Measurements from ENCODE around the gene CD7.

The CD7 gene

GRCh38 chr17:82304826-82305726 lies 12.3 kb downstream of the CD7 start:
- WGBS = 87% methylated on average over 23 of the region's 23 CpGs
- Histone ChIP-seq H3K27ac (ENCODE audit: low read depth, low read length) (no peak overlapping the region), H3K4me1 (ENCODE audit: insufficient read depth, low read length) (no peaks in the 10 kb centered on the region), H3K4me3 (ENCODE audit: low read length) (no peak overlapping the region), H3K9me3 (ENCODE audit: insufficient read depth, low read depth, low read length) (no peaks in the 10 kb centered on the region), H3K36me3 (ENCODE audit: insufficient read depth, low read length) (no peaks in the 10 kb centered on the region), H3K27me3 (ENCODE audit: insufficient read depth, low read length) (no peaks in the 10 kb centered on the region), H3K9ac (ENCODE audit: low read depth, low read length) (no peak overlapping the region)

GRCh38 chr17:82303944-82304808 lies 13.2 kb downstream of the CD7 start:
- no peaks in the 10 kb centered on the region for H3K4me1 ChIP-seq (ENCODE audit: insufficient read depth, low read length)
- WGBS = 80% methylated on average over 26 of the region's 26 CpGs
- H3K27me3 ChIP-seq (ENCODE audit: insufficient read depth, low read length) = no peaks in the 10 kb centered on the region
- no peaks in the 10 kb centered on the region for H3K36me3 ChIP-seq (ENCODE audit: insufficient read depth, low read length)
- no peak overlapping the region for H3K27ac ChIP-seq (ENCODE audit: low read depth, low read length)
- no peaks in the 10 kb centered on the region for H3K9me3 ChIP-seq (ENCODE audit: insufficient read depth, low read depth, low read length)
- no peak overlapping the region for H3K9ac ChIP-seq (ENCODE audit: low read depth, low read length)
- no peak overlapping the region for H3K4me3 ChIP-seq (ENCODE audit: low read length)

DNA sequence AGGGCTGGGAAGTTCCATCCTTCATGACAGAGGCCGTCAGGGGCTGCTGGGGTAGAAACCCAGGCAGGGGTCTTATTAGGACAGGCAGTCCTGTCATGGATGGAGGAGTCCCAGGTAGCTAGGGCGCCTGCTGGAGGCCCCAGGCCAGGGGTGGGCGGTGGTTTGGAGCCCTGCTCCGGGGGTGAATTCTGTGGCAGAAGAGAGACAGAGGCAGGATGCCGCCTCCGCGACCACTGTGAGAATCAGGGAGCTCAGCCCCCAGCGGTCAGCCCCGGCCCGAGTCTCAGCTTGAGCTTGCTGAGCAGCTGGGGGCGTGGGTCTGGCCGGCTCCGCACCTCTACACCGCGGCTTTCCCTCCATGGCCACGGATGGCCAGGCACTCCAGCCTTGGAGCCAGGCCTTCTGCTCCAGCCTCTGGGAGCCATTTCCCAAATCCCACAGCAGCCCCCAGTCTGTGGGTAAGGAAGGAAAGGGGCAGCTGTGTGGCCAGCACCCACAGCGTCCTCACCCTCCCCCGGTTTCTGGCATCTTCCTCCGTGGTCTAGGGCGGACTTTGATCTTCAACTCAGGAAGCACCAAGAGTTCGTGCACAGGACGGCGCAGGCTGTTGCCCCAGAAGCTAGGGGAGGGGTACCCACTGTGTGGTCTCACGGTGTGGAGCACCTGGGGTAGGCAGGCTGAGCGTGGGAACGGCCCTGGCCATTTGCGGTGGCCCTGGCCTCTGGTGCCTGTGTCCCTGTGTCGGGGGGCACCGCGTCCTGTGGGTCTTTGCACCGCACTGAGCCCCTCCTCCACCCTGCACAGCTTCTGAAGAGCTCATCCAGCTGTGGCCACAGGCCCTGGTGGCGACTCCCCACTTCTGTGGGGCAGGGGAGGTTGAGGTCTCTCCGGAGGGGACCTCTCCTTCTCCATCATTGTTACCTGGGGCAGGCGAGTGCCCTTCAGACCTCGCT lies 14.1 kb downstream of the CD7 start:
- Histone ChIP-seq H3K36me3 (ENCODE audit: insufficient read depth, low read length) (no peaks in the 10 kb centered on the region), H3K4me1 (ENCODE audit: insufficient read depth, low read length) (no peaks in the 10 kb centered on the region), H3K4me3 (ENCODE audit: low read length) (no peak overlapping the region), H3K9me3 (ENCODE audit: insufficient read depth, low read depth, low read length) (no peaks in the 10 kb centered on the region), H3K27me3 (ENCODE audit: insufficient read depth, low read length) (no peaks in the 10 kb centered on the region), H3K9ac (ENCODE audit: low read depth, low read length) (no peak overlapping the region), H3K27ac (ENCODE audit: low read depth, low read length) (no peak overlapping the region)
- 89% methylated on average over 35 of the region's 35 CpGs for WGBS

DNA sequence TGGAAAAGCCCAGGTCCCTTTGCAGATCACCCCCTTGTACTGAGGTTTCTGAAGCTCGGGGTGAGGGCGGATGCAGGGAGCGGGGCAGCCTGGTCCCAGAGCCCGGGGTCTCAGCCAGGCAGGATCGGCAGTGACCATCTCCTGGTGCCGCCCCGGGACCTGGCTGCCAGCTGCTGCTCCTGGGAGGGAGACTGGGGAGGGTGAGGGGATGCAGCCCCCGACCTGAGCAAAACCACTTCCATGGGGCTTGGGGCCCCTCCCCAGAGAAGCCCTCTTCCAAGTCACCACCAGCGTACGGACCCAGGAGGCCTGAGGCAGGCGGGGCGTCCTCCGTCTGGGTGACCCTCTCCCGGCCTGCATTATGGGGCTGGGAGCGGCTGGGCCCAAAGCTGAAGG lies 14.8 kb downstream of the CD7 start:
- no peaks in the 10 kb centered on the region for H3K4me1 ChIP-seq (ENCODE audit: insufficient read depth, low read length)

GRCh38 chr17:82301916-82302567 lies 15.4 kb downstream of the CD7 start:
- H3K9ac ChIP-seq (ENCODE audit: low read depth, low read length) = no peak overlapping the region
- WGBS = 88% methylated on average over 23 of the region's 23 CpGs
- H3K4me1 ChIP-seq (ENCODE audit: insufficient read depth, low read length) = no peaks in the 10 kb centered on the region

More for the DNA sequence above, 14.8 kb downstream of the CD7 start:
- Histone ChIP-seq H3K27me3 (ENCODE audit: insufficient read depth, low read length) (0 out of 2 replicates have a peak, but pooled peaks cover 1% of the 10 kb centered on the region), H3K36me3 (ENCODE audit: insufficient read depth, low read length) (no peaks in the 10 kb centered on the region), H3K4me3 (ENCODE audit: low read length) (no peak overlapping the region), H3K9me3 (ENCODE audit: insufficient read depth, low read depth, low read length) (no peaks in the 10 kb centered on the region), H3K27ac (ENCODE audit: low read depth, low read length) (no peak overlapping the region), H3K9ac (ENCODE audit: low read depth, low read length) (no peak overlapping the region)
- 94% methylated on average over 15 of the region's 15 CpGs for WGBS

GRCh38 chr17:82301300-82301915 lies 16.0 kb downstream of the CD7 start:
- Histone ChIP-seq H3K36me3 (ENCODE audit: insufficient read depth, low read length) (no peaks in the 10 kb centered on the region), H3K27me3 (ENCODE audit: insufficient read depth, low read length) (peaks cover 7% of the 10 kb centered on the region; the same call in 1 of the 2 replicates), H3K27ac (ENCODE audit: low read depth, low read length) (no peak overlapping the region), H3K4me1 (ENCODE audit: insufficient read depth, low read length) (no peaks in the 10 kb centered on the region), H3K9me3 (ENCODE audit: insufficient read depth, low read depth, low read length) (no peaks in the 10 kb centered on the region), H3K9ac (ENCODE audit: low read depth, low read length) (no peak overlapping the region), H3K4me3 (ENCODE audit: low read length) (no peak overlapping the region)
- WGBS = 90% methylated on average over 12 of the region's 12 CpGs

More at GRCh38 chr17:82301916-82302567, 15.4 kb downstream of the CD7 start:
- no peaks in the 10 kb centered on the region for H3K9me3 ChIP-seq (ENCODE audit: insufficient read depth, low read depth, low read length)
- H3K4me3 ChIP-seq (ENCODE audit: low read length) = no peak overlapping the region
- no peaks in the 10 kb centered on the region for H3K36me3 ChIP-seq (ENCODE audit: insufficient read depth, low read length)
- H3K27me3 ChIP-seq (ENCODE audit: insufficient read depth, low read length) = peaks cover 6% of the 10 kb centered on the region; the same call in 1 of the 2 replicates
- H3K27ac ChIP-seq (ENCODE audit: low read depth, low read length) = no peak overlapping the region

DNA sequence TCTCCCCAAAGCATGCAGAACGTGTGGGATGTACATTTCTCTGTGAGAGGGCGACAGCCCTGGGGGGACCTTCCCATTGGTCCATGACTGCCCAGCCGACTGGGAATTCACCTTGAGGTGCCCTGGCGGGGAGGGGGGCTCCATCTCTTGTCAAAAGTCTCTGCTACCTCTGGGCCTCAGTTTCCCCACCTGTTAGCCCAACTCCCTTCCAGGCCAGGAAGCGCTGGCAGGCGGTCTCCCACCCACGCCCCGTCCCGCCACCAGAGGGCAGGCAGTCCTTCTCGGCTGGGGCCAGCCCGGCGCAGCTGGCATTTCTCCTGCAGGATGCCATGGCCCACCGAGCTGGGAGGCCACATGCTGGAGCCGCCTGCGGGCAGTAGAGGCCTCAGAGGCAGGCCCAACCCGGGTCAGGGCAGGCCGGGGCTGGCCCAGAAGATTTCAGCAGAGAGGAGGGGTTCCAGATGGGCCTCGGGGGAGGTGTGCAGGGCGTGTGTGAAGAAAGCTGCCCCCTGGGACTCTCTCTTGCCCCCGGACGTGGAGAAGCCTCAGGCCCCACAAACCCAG lies 16.6 kb downstream of the CD7 start:
- Histone ChIP-seq H3K36me3 (ENCODE audit: insufficient read depth, low read length) (no peaks in the 10 kb centered on the region), H3K4me3 (ENCODE audit: low read length) (no peak overlapping the region), H3K9ac (ENCODE audit: low read depth, low read length) (no peak overlapping the region), H3K9me3 (ENCODE audit: insufficient read depth, low read depth, low read length) (no peaks in the 10 kb centered on the region), H3K27ac (ENCODE audit: low read depth, low read length) (no peak overlapping the region), H3K4me1 (ENCODE audit: insufficient read depth, low read length) (no peaks in the 10 kb centered on the region), H3K27me3 (ENCODE audit: insufficient read depth, low read length) (peaks cover 7% of the 10 kb centered on the region; the same call in 1 of the 2 replicates)
- 61% methylated on average over 21 of the region's 21 CpGs for WGBS

DNA sequence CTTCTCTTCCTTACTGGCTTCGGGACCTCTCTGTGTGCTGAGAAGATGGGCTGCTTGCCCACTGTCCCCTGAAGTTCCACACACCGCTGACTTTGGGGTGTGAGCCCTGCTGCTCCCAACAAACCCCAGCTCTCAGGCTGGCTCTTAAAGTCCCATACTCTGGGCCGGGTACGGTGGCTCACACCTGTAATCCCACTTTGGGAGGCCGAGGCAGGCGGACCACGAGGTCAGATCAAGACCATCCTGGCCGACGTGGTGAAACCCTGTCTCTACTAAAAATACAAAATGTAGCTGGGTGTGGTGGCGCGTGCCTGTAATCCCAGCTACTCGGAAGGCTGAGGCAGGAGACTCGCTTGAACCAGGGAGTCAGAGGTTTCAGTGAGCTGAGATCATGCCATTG lies 17.2 kb downstream of the CD7 start:
- H3K36me3 ChIP-seq (ENCODE audit: insufficient read depth, low read length) = no peaks in the 10 kb centered on the region
- H3K4me1 ChIP-seq (ENCODE audit: insufficient read depth, low read length) = no peaks in the 10 kb centered on the region
- no peak overlapping the region for H3K9ac ChIP-seq (ENCODE audit: low read depth, low read length)
- H3K27ac ChIP-seq (ENCODE audit: low read depth, low read length) = no peak overlapping the region
- 95% methylated on average over 13 of the region's 13 CpGs for WGBS
- H3K27me3 ChIP-seq (ENCODE audit: insufficient read depth, low read length) = peaks cover 7% of the 10 kb centered on the region; the same call in 1 of the 2 replicates
- H3K4me3 ChIP-seq (ENCODE audit: low read length) = no peak overlapping the region
- no peaks in the 10 kb centered on the region for H3K9me3 ChIP-seq (ENCODE audit: insufficient read depth, low read depth, low read length)

DNA sequence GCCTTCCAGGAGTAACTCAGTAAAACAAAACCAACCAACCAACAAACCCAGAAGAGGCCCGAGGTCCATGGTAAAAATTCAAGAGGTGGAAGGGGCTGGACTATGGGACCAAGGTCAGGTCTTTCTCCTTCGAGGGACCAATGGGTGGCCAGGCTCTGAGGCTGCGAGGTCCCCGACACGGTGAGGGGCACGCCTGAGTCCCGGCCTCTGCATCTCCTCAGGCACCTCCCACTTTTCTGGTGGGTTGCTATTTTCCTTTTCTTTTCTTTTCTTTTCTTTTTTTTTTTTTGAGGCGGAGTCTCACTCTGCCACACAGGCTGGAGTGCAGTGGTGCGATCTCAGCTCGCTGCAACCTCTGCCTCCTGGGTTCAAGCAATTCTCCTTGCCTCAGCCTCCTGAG lies 18.0 kb downstream of the CD7 start:
- WGBS = 85% methylated on average over 10 of the region's 10 CpGs
- Histone ChIP-seq H3K9me3 (ENCODE audit: insufficient read depth, low read depth, low read length) (no peaks in the 10 kb centered on the region), H3K27ac (ENCODE audit: low read depth, low read length) (no peak overlapping the region), H3K4me1 (ENCODE audit: insufficient read depth, low read length) (no peaks in the 10 kb centered on the region), H3K36me3 (ENCODE audit: insufficient read depth, low read length) (no peaks in the 10 kb centered on the region), H3K9ac (ENCODE audit: low read depth, low read length) (no peak overlapping the region), H3K27me3 (ENCODE audit: insufficient read depth, low read length) (peaks cover 7% of the 10 kb centered on the region; the same call in 1 of the 2 replicates), H3K4me3 (ENCODE audit: low read length) (no peak overlapping the region)
